ENCODE results near the gene SH3BP4.

The SH3BP4 gene

GRCh38 chr2:234951664-234952269, at the start of gene SH3BP4:
Gene SH3BP4, plus strand, starts transcription at chr2:234952017. Its CDS starts 82,986 bp downstream, at chr2:235035003.
- in situ Hi-C loops (cut with MboI; ENCODE audit: low sequenced_read_pairs) = no loop called here

GRCh38 chr2:234904785-234905184, 47.0 kb upstream of the SH3BP4 start:
- in situ Hi-C loops (cut with MboI; ENCODE audit: low sequenced_read_pairs) = no loop called here

GRCh38 chr2:234905547-234906265, 46.1 kb upstream of the SH3BP4 start:
- in situ Hi-C loops (cut with MboI; ENCODE audit: low sequenced_read_pairs) = no loop called here

GRCh38 chr2:234910186-234910679, 41.6 kb upstream of the SH3BP4 start:
- in situ Hi-C loops (cut with MboI; ENCODE audit: low sequenced_read_pairs) = no loop called here

- in situ Hi-C loops (cut with MboI; ENCODE audit: low sequenced_read_pairs) = no loop called here
Measured at GRCh38 chr2:234911271-234911670, 40.5 kb upstream of the SH3BP4 start.

- in situ Hi-C loops (cut with MboI; ENCODE audit: low sequenced_read_pairs) = no loop called here
Measured at GRCh38 chr2:234912437-234912836, 39.4 kb upstream of the SH3BP4 start.

GRCh38 chr2:234913208-234913626, 38.6 kb upstream of the SH3BP4 start:
- in situ Hi-C loops (cut with MboI; ENCODE audit: low sequenced_read_pairs) = no loop called here

GRCh38 chr2:234914371-234915154, 37.3 kb upstream of the SH3BP4 start:
- in situ Hi-C loops (cut with MboI; ENCODE audit: low sequenced_read_pairs) = no loop called here

- in situ Hi-C loops (cut with MboI; ENCODE audit: low sequenced_read_pairs) = no loop called here
Measured at GRCh38 chr2:234916674-234917073, 35.1 kb upstream of the SH3BP4 start.

GRCh38 chr2:234917211-234917975, 34.4 kb upstream of the SH3BP4 start:
- in situ Hi-C loops (cut with MboI; ENCODE audit: low sequenced_read_pairs) = no loop called here

- in situ Hi-C loops (cut with MboI; ENCODE audit: low sequenced_read_pairs) = no loop called here
Measured at GRCh38 chr2:234919711-234920110, 32.1 kb upstream of the SH3BP4 start.

GRCh38 chr2:234920836-234921235, 31.0 kb upstream of the SH3BP4 start:
- in situ Hi-C loops (cut with MboI; ENCODE audit: low sequenced_read_pairs) = no loop called here

- in situ Hi-C loops (cut with MboI; ENCODE audit: low sequenced_read_pairs) = no loop called here
Measured at GRCh38 chr2:234929002-234929401, 22.8 kb upstream of the SH3BP4 start.

- in situ Hi-C loops (cut with MboI; ENCODE audit: low sequenced_read_pairs) = no loop called here
Measured at GRCh38 chr2:234930397-234930796, 21.4 kb upstream of the SH3BP4 start.

GRCh38 chr2:234931371-234931770, 20.4 kb upstream of the SH3BP4 start:
- in situ Hi-C loops (cut with MboI; ENCODE audit: low sequenced_read_pairs) = no loop called here

GRCh38 chr2:234932591-234933168, 19.1 kb upstream of the SH3BP4 start:
- in situ Hi-C loops (cut with MboI; ENCODE audit: low sequenced_read_pairs) = no loop called here

- in situ Hi-C loops (cut with MboI; ENCODE audit: low sequenced_read_pairs) = no loop called here
Measured at GRCh38 chr2:234935311-234935710, 16.5 kb upstream of the SH3BP4 start.

GRCh38 chr2:234939576-234939975, 12.2 kb upstream of the SH3BP4 start:
- in situ Hi-C loops (cut with MboI; ENCODE audit: low sequenced_read_pairs) = no loop called here

- in situ Hi-C loops (cut with MboI; ENCODE audit: low sequenced_read_pairs) = no loop called here
Measured at GRCh38 chr2:234939996-234940395, 11.8 kb upstream of the SH3BP4 start.

- in situ Hi-C loops (cut with MboI; ENCODE audit: low sequenced_read_pairs) = no loop called here
Measured at GRCh38 chr2:234940527-234940926, 11.3 kb upstream of the SH3BP4 start.

Measured in hTERT RPE-1 (cell line).